GM18520 (cell line): Measurements from ENCODE around the gene TCF7L1.
"Not testable (repeated sequence)": the region's sequence is repeated elsewhere in the genome, so short reads cannot be mapped to it uniquely, and the experiment has no call there.

ENCODE experiments used
- ATAC-seq: cut with Tn5 transposase; IDR thresholded peaks from one replicate; pipeline ENCODE4 v1.9.1; 2021; ENCODE audit not compliant: unreplicated experiment

Gene TCF7L1

GRCh38 chr2:85312404-85312803 lies 179.2 kb downstream of the TCF7L1 start:
- ATAC-seq: no peak

- ATAC-seq: no peak
Measured at GRCh38 chr2:85314884-85315242, 181.7 kb downstream of the TCF7L1 start.

- not testable (repeated sequence) for ATAC-seq
Measured at GRCh38 chr2:85315921-85316320, 182.7 kb downstream of the TCF7L1 start.

- no peak for ATAC-seq
Measured at GRCh38 chr2:85318222-85319074, 185.3 kb downstream of the TCF7L1 start.

- ATAC-seq: no peak
Measured at GRCh38 chr2:85319796-85320195, 186.6 kb downstream of the TCF7L1 start.

GRCh38 chr2:85323351-85323987 lies 190.3 kb downstream of the TCF7L1 start:
- no peak for ATAC-seq

GRCh38 chr2:85323988-85324367 lies 190.8 kb downstream of the TCF7L1 start:
- ATAC-seq: not testable (repeated sequence)

- ATAC-seq: no peak
Measured at GRCh38 chr2:85324639-85325465, 191.7 kb downstream of the TCF7L1 start.

GRCh38 chr2:85325466-85325811 lies 192.2 kb downstream of the TCF7L1 start:
- no peak for ATAC-seq

GRCh38 chr2:85326406-85327159 lies 193.4 kb downstream of the TCF7L1 start:
- peak; percentile 27 for ATAC-seq

- ATAC-seq: no peak
Measured at GRCh38 chr2:85327160-85327821, 194.1 kb downstream of the TCF7L1 start.

- peak; percentile 77 for ATAC-seq
Measured at GRCh38 chr2:85327822-85328617, 194.8 kb downstream of the TCF7L1 start, which contains the start of gene TGOLN2. TSS of gene TGOLN2 (minus strand) at chr2:85327989. CDS start at chr2:85327962, 27 bp downstream.

GRCh38 chr2:85329181-85329651 lies 196.0 kb downstream of the TCF7L1 start:
- no peak for ATAC-seq

GRCh38 chr2:85329701-85330100 lies 196.5 kb downstream of the TCF7L1 start:
- not testable (repeated sequence) for ATAC-seq

- ATAC-seq: no peak
Measured at GRCh38 chr2:85330839-85331636, 197.8 kb downstream of the TCF7L1 start.

- ATAC-seq: not testable (repeated sequence)
Measured at GRCh38 chr2:85333877-85334276, 200.7 kb downstream of the TCF7L1 start.

GRCh38 chr2:85334928-85335327 lies 201.7 kb downstream of the TCF7L1 start:
- no peak for ATAC-seq

GRCh38 chr2:85340034-85340892 lies 207.1 kb downstream of the TCF7L1 start:
- ATAC-seq: no peak
